Upper lobe of left lung (tissue), 4 donors: ENCODE results near the gene WNT3.

Experiments used
- CTCF ChIP-seq, 6 experiments: fragments of 450-650 bp in 4 of 6; fragments of 200-600 bp in 2 of 6; sonication (generic) in 2 of 6; IDR thresholded peaks; one replicate each; pipeline ENCODE4 v1.5.1; 2016 to 2019; ENCODE audit warnings: antibody characterized with exemption in 6 of 6
- EP300 ChIP-seq, 4 donors: sonication (generic); formaldehyde crosslinking; IDR thresholded peaks; one replicate each; pipeline ENCODE4 v1.5.1; 2017; ENCODE audit warnings: antibody characterized with exemption in 4 of 4, control low read depth in 2 of 4
- POLR2A ChIP-seq, 4 donors: fragments of 450-650 bp; IDR thresholded peaks; one replicate each; pipeline ENCODE4 v1.5.1; 2016 to 2017; ENCODE audit warnings: antibody characterized with exemption in 4 of 4, mild to moderate bottlenecking in 2 of 4
- POLR2AphosphoS5 ChIP-seq, 2 donors: sonication (generic); formaldehyde crosslinking; IDR thresholded peaks; one replicate each; pipeline ENCODE4 v1.5.1; 2017; ENCODE audit warnings: antibody characterized with exemption in 2 of 2

- no peak for TF ChIP-seq POLR2A (IDR thresholded peaks at IDR 0.05)
- TF ChIP-seq CTCF (IDR thresholded peaks at IDR 0.05), result no peak
- no peak for TF ChIP-seq EP300 (IDR thresholded peaks at IDR 0.05)
- no peak for TF ChIP-seq POLR2AphosphoS5 (IDR thresholded peaks at IDR 0.05)
Observed at GRCh38 chr17:46795379-46795952, 23.0 kb downstream of the WNT3 start.
